Measurements from ENCODE around the gene KCNMA1. TPM values are rescaled to one million over a fixed set of nuclear protein-coding genes. Genes with fewer than 3 reads are reported as not detected.
"Not testable (repeated sequence)": the region's sequence is repeated elsewhere in the genome, so short reads cannot be mapped to it uniquely, and the experiment has no call there.

KCNMA1 gene
- total RNA-seq, 1 donor from 2014 or later, result 87.6 TPM

DNA sequence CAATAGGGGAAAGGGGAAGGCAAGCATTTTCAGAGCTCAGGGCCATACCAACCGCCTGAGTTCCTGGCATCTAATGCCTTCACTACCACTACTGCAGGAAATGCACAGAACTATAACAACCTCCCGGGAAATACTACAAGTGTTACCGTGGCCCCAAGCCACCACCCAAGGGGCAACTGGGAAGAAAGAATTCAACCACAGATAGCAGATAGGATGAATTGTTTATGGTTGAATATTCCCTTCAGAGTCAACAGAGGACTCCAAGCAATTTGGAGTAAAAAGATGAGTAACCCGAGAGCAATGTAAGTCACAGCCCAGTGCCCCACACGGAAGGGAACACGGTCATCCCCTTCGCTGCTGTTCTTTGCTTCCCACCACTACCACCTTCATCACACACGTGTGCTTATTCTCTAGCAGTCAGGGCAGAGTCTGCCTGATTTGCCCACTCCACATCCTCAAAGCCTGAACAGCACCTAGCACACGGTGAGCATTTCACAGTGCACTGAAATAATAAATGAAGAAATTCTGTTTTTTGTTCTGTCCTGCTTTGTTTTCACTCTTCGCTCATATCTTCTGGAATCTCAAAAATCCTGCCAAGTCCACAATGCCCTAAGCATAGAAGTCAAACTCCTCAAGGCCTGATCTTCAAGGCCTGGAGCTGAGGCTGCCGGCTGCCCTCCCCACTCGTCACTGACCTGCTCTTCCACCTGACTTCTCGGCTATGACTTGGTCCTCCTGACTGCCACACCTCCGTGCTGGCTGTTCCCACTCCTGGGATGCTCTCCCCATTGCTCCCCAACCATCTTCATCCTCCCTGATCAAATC is 221.1 kb downstream of the KCNMA1 start:
- DNase-seq (ENCODE audit: low spot score), result no peak
- Mint-ChIP-seq H3K4me3 (ENCODE audit: unreplicated experiment) (peak overlapping the region; percentile 11), H3K36me3 (ENCODE audit: low read depth) (no peaks in the 10 kb centered on the region), H3K27me3 (ENCODE audit: low read depth) (no peaks in the 10 kb centered on the region), H3K4me1 (ENCODE audit: low read depth) (peaks cover 86% of the 10 kb centered on the region), H3K27ac (ENCODE audit: unreplicated experiment) (peak overlapping the region; percentile 98), H3K9me3 (ENCODE audit: low read depth) (no peaks in the 10 kb centered on the region)
- TF ChIP-seq, protein P1, sequence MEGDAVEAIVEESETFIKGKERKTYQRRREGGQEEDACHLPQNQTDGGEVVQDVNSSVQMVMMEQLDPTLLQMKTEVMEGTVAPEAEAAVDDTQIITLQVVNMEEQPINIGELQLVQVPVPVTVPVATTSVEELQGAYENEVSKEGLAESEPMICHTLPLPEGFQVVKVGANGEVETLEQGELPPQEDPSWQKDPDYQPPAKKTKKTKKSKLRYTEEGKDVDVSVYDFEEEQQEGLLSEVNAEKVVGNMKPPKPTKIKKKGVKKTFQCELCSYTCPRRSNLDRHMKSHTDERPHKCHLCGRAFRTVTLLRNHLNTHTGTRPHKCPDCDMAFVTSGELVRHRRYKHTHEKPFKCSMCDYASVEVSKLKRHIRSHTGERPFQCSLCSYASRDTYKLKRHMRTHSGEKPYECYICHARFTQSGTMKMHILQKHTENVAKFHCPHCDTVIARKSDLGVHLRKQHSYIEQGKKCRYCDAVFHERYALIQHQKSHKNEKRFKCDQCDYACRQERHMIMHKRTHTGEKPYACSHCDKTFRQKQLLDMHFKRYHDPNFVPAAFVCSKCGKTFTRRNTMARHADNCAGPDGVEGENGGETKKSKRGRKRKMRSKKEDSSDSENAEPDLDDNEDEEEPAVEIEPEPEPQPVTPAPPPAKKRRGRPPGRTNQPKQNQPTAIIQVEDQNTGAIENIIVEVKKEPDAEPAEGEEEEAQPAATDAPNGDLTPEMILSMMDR (IDR thresholded peaks at IDR 0.05), result no peak

DNA sequence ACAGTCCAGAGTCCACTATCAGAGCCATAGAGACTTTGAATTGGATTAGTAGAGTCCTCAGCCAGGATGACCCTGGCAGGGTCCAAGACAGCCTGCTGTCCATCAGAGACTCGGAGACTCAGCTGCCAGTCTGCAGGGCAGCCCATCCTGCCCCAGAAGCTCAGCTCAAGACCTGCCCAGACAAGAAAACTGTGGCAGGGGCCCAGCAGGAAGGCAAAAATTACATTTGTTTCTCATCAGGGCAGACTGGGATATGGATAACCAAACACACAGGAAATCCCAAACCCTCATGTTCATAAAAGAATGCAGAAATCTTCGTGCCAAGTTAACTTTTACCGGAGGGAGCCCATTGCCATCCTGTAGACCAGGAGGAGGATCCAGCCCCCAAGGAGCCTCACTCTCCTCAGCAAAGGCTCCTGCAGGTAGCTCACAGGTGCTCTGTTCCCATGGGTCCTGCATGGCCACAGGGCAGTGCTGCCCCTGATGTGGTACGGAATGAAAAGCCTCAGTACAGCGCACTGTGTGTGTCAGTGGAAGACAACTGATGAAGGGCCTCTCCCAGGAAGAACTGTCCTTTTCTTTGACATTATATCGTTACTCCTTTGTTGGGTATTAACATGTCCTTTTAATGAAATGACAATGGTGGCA is 222.2 kb downstream of the KCNMA1 start:
- Mint-ChIP-seq H3K36me3 (ENCODE audit: low read depth) (peaks cover 2% of the 10 kb centered on the region), H3K9me3 (ENCODE audit: low read depth) (no peaks in the 10 kb centered on the region), H3K27me3 (ENCODE audit: low read depth) (no peaks in the 10 kb centered on the region), H3K27ac (ENCODE audit: unreplicated experiment) (peak overlapping the region; percentile 98), H3K4me3 (ENCODE audit: unreplicated experiment) (no peak overlapping the region), H3K4me1 (ENCODE audit: low read depth) (peaks cover 83% of the 10 kb centered on the region)
- TF ChIP-seq, protein P1 (IDR thresholded peaks at IDR 0.05), result no peak
- no peak for DNase-seq (ENCODE audit: low spot score)

DNA sequence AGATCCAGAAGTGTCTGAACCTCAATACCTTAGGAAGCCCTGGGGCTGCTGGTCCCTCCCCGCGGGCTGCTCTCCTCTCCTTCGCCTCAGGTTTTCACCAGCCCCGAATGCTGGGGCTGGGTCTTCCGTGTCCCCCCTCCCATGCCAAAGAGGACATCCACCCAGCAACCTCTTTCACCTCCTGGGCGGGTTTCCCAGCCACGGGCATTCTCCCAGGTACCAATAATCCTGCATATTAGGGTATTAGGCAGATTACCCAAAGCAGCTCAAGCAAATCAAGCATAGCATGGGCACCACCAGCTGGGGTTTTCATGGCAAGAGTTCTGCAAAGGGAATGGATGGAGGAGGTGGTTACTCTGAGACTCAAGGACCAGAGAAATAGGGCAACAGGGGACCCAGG is 224.4 kb downstream of the KCNMA1 start:
- DNase-seq (ENCODE audit: low spot score), result no peak
- TF ChIP-seq, protein P1 (IDR thresholded peaks at IDR 0.05), result no peak
- Mint-ChIP-seq H3K36me3 (ENCODE audit: low read depth) (peaks cover 2% of the 10 kb centered on the region), H3K27ac (ENCODE audit: unreplicated experiment) (peak overlapping the region; percentile 81), H3K4me1 (ENCODE audit: low read depth) (peaks cover 76% of the 10 kb centered on the region), H3K4me3 (ENCODE audit: unreplicated experiment) (no peak overlapping the region), H3K27me3 (ENCODE audit: low read depth) (no peaks in the 10 kb centered on the region), H3K9me3 (ENCODE audit: low read depth) (no peaks in the 10 kb centered on the region)

DNA sequence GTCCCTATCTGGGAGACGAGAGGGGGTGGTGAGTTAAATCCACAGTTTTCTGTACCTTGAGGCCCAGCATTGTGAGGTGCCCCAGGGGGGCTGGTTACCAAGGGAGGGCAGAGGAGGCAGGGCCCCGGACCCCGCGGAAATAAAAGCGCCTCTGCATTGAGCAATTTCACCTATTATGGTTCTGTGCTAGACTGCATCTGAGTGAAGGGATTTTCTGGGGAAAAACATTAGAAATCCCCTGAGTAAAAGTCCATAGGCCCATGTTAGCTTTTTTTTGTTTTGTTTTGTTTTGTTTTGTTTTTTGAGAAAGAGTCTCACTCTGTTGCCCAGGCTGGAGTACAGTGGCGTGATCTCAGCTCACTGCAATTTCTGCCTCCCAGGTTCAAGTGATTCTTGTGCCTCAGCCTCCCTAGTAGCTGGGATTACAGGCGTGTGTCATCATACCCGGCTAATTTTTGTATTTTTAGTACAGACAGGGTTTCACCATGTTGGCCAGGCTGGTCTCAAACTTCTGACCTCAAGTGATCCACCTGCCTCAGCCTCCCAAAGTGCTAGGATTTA is 225.0 kb downstream of the KCNMA1 start:
- not testable (repeated sequence) for H3K27me3 Mint-ChIP-seq (ENCODE audit: low read depth); H3K9me3 Mint-ChIP-seq (ENCODE audit: low read depth); DNase-seq (ENCODE audit: low spot score); H3K36me3 Mint-ChIP-seq (ENCODE audit: low read depth); H3K4me3 Mint-ChIP-seq (ENCODE audit: unreplicated experiment)
- Mint-ChIP-seq H3K4me1 (ENCODE audit: low read depth) (peaks cover 74% of the 10 kb centered on the region), H3K27ac (ENCODE audit: unreplicated experiment) (peak overlapping the region; percentile 81)

DNA sequence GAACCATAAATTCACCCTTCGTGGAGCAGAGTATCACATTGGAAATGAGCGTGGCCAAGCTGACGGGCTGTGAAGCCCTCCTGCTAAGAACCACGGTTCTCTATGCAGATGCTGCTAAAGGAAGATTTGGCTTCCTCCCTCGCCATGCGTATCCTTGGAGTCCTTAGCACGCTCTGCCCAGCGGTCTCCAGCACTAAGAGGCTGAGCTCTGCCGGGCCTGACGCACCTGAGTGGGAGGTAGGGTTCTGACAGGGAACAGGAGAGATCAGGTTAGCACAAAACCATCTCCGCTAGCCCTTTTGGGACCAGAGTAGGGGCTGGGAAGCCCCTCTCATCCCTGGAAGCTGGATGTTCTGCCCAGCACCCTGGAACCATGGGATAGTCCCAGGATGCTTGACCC is 225.8 kb downstream of the KCNMA1 start:
- peaks cover 2% of the 10 kb centered on the region for H3K36me3 Mint-ChIP-seq (ENCODE audit: low read depth)
- H3K27ac Mint-ChIP-seq (ENCODE audit: unreplicated experiment), result no peak overlapping the region

More for the DNA sequence above, 225.8 kb downstream of the KCNMA1 start:
- TF ChIP-seq, protein P1 (IDR thresholded peaks at IDR 0.05), result no peak
- Mint-ChIP-seq H3K4me1 (ENCODE audit: low read depth) (peaks cover 71% of the 10 kb centered on the region), H3K9me3 (ENCODE audit: low read depth) (no peaks in the 10 kb centered on the region), H3K27me3 (ENCODE audit: low read depth) (no peaks in the 10 kb centered on the region), H3K4me3 (ENCODE audit: unreplicated experiment) (no peak overlapping the region)
- no peak for DNase-seq (ENCODE audit: low spot score)

Measured in chondrocyte (in vitro differentiated cells).